GM18517 (cell line): ENCODE data around the gene TFCP2L1.

Experiments
- ATAC-seq: cut with Tn5 transposase; IDR thresholded peaks from one replicate; pipeline ENCODE4 v1.9.1; 2021; ENCODE audit warnings: mild to moderate bottlenecking, moderate library complexity; ENCODE audit not compliant: unreplicated experiment

Gene TFCP2L1

DNA sequence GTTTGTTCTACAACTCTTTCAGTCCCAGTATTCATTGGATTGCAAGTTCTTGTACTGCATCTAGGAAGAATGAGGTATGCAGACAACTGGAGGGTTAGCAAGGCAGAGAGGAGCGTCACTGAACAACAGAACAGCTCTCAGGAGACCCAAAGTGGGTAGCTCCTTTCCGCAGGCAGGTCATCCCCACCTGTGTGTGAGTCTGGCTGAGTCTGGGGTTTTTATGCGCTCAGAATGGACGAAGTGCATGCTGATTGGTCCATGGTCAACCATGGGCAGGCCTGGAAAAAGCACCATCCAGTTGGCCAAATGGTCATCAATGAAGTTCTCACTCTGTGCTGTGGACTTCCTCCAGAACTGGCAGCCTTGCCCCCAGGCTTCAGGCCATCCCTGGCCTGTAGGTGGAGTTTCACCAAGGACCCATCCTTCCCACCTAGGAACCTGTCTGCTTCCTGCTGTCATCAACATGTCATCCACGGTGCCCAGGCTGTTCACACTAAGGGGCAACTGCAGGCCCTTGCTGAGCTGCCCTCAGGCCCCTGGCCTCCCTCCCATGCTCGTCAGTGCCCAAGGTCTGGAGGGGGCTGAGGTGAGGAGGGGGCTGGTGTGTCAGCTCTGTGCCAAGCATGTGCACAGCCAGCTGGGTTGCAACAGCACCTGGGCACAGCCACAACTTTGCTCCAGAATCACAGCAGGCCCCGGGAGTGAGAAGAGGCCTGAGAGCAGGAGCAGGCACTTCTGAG lies 11.1 kb upstream of the TFCP2L1 start:
- ATAC-seq: no peak

DNA sequence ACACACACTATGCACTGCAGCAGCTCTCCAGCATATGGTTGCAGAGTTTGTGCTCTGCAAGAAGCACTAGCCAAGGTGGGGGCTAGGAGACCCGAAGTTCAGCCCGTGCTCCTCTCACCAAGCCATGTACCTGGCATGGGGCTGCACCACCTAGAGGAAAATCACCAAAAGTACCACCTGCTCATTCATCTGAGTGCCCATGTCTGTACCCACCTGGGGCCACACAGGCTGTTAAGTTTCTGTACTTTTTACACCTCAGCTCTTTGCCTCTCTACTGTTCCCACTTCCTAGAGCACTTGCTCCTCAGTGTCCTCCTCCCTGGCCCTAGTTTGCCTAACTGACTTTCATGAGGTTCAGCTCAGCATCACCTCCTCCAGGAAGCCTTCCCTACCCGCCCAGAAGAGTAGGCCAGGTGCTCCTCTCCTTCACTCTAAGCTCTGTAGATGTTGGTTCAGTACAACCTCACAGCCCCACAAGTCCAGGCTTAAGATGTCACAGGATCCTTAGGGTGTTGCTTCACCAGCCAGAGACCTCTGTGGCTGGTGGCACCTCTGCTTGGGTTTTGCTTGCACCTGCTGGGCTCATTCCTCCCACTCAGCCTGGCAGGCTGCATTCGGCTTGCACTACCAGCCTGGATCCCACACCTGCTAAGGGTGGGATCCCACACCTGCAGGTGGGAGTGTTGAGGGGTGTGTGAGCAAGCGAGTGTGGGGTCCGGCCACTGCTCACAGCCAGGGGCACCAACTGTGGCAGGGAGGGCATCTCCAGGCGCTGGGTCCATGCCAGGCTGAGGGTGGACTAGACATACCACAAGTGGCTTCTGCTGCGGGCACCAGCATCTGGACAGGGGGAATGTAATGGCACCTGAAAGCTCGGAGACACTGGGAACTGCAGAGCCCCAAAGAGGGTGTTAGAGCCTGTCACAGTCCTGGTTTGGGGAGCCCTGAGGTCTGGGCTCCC lies 10.2 kb upstream of the TFCP2L1 start:
- ATAC-seq: no peak

DNA sequence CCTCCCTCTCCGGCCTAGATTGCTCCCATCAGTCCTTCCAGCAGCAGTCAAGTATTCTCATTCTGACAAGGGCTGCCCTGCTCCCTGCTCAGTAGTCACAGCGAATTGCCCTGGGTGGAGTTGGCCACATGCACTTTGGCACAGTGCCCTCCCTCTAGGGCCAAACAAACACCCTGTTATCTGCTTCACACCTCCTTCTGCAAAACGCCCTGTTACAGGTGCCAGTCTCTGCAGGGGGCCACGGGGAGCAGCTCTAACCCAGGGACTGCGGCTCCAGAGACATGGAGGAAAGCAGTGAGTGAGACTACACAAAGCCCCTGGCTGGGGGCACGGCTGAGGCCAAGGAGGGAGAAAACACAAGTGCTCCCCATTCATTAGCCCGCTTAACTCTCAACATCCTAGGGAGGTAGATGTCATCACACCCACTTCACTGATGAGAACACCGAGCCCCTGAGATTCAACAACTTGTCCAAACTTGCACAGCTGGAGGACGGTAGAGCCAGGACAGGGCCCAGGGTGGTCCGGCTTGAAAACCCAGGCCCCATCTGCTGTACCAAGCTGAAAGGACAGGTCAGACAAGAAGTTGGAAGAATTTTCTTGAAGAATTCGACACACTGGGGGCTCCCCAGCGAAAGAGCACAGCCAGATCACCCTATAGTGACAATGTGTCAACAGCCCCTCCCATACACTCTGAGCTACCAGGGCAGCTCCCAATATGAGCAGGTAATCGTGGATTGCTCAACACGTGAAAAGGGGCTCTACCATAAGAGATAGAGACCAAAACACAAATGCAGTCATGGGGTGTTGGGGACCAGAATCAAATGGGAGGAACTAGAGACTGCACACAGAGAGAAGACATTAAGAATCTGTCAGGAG lies 8.7 kb upstream of the TFCP2L1 start:
- no peak for ATAC-seq

DNA sequence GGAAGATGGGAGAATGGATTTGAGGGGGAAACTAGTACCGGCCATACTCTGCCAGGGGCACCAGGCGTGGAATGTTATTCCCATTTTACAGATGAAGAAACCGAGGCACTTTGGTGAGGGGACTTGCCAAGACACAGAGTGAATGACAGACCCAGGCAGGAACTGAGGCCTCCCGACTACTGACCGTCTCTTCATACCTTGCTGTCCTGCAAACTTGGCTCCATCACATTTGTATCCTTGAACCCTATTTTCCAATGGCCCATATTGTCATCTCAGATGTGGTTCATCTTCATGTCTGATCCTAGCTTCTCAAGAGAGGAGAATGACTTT lies 6.2 kb upstream of the TFCP2L1 start:
- no peak for ATAC-seq

DNA sequence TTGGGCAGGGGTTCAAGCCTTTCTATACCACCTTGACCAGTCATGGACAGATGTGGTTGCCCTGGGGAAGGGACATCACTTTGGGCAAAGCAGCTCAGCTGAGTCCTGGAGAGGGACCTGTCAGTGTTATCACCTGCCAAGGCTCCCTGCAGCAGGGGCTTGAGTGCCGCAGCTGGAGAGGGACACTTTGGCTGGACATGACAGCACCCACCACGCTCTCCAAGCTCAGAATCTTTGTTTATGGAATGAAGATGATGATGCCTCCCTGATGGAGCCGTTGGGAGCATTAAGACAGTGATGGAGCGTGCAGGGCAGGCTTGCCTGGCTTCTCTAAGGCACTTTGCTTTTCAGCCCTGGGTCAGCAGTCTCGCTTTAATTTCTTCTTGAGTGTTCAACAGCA lies 4.3 kb upstream of the TFCP2L1 start:
- no peak for ATAC-seq

DNA sequence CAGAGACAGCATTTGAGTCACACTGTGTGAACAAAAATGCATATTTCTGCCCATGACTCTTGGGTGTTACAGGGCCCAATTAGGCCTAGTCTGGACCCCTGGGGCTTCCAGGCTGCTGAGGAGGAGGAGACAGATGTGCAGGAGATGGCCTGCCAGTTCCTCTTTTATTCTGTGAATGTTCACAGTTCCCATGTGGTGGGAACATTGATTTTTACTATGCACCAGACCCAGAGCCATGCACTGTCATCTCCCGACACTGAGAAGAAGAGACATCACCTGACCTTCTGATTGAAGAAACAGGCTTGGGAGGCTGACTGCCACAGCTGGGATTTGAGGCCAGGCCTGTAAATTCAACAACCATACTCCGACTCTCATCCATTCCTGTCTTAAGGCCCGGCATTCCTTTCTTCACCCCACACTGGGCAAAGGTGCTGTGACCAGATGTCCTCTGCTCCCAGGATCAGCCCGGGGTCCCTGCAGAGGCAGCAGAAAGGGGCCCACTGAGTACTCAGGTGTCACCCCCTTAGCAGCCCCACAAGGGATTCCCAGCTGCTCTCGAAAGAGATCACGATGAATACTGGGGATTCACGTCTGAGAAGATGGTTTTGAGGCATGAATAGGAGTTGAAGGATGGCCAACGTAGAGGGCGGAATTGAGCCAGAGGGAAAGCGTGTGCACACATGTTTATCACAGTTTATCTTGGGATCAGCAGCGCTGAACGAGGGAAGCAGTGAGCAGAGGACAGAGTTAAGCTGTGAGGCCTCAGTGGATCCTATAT lies 3.6 kb upstream of the TFCP2L1 start:
- no peak for ATAC-seq

DNA sequence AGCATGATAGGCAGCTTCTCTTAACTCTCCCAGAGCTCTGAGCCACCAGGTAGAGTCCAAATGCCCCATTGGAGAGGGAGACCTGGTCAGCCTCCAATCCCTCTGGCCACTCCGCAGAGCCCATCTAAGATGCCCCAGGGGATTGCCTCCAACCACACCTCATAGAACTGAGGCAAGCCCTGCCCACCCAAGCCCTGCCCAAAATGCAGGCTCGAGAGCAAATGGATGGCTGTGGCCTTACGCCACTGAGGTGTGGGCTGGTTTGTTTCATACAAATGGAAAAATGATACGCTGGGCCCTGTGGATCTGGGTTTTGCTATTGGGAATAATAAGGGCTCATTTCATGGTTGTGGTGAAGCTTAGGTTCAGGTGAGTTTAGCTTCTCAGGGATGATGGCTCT lies 3.0 kb upstream of the TFCP2L1 start:
- no peak for ATAC-seq

DNA sequence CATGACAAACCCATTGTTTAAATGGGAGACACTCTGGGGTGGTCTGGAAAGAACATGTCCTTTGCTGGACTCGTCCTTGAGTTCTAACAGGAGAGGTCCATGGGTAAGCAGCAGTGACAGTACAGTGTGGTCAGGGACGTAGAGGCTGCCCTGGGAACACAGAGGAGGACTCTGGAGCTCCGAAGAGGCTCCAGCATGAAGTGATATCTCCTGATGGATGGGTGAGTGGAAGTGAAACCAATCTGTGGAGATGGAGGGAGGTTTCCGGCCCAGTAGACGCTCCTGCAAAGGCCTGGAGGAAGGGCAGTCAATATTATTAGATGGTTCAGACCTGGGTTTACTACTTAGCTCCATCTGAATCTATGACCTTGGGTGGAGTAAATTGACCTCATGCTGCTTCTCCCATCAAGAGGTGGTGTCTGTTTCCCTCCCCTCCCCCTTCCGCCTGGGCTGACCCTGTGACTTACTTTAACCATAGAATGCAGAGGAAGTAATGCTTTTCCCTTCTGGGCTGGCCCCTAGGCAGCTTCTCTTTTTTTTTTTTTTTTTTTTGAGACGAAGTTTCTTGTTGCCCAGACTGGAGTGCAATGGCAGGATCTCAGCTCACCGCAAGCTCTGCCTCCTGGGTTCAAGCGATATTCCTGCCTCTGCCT lies 2.3 kb upstream of the TFCP2L1 start:
- no peak for ATAC-seq

DNA sequence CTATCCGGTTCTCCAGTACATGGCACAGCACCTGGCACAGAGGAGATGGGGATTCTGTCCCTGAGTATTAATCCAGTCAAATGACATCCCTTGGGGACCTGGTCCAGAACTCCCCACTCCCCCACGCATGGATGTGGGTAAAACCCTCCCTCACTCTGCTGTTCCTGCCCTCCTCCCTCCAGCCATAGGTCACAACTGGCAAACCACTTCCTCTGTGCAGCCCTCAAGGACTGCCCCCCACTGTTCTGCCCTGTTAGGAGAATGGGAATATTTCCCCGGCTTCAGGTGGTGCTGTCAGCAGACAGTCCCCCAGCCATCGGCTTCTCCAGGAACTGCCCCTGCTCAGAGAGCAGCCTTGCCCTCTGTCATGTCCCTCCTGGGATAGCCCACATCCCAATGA lies 1.5 kb upstream of the TFCP2L1 start:
- no peak for ATAC-seq

DNA sequence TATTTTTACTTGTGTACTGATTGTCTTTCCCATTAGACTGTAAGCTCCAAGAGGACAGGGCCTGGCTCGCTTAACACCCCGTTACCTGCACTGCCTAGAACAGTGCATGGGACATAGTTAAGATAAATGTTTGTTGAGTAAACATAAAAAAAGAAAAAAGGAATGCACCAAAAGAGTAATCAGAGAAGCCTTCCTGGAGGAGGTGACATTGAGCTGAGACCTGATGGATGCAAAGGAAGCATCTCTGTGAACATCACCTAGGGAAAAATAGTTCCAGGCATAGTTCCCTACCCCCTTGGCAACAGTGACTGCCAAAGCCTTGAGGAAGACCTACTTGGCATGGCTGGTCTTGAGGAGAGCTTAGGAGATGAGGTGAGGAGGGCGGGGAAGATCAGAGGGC lies 924 bp upstream of the TFCP2L1 start:
- no peak for ATAC-seq

DNA sequence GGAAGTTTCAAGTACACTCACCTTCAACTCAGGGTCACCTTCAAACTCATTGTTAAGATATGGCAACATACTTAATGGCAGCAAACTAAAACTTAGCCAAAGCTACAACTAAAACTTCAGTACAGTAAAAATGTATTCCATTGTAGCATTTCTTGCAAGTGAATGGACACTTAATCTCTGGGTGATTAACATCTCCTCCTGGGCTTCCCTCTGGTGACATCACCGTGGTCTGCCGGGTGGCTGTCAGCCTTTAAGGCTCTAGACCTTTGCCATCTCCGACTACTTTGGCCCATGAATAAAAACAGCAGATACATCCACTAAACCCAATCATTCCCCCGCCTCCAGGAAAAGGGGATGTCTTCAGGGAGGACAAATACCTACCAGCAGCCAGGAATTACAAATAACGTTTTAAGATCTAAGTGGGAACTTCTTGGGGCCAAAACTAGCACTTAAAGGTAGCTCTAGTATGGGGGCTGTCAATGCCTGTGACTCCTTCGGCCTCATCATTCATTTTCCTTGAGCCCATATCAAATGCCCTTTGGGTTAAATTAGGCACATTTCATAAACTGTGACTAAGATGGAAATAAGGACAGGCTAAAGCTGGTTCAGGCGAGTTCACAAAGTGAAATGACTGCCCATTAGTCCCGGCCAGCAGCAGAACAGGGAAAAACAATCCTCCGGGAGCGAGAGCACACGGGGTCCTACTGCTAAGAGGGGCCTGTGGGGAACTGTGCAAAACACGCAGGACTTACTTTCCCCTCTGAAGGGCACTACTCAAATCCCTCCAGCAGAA lies 1.1 kb downstream of the TFCP2L1 start:
- ATAC-seq: no peak

DNA sequence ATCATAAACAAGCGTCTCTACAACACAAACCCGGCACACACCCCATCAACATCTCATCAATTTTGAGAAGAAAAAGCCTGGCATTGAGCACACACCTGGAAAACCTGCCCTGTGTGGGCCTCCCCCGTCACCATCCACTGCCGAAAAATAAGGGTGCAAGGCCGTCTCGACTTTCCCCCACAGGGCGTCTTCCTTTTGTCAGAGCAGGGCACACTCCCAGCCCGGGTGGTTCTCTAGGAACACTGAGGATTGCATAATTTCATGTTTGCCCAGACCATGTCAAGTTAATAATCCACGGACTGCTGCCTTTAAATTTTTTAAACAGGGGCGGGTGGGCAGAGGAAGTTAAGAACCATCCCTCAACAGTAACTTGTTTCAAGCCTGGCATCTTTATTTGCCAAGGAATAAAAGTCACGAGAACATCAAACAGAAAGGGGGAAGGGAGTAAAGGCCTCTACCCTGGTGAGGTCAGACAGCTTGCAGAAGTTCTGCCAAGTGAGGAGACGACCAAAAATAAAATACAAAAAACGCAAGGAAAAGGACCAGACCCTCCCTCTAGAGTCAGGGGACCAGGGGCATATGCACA lies 2.1 kb downstream of the TFCP2L1 start:
- no peak for ATAC-seq

DNA sequence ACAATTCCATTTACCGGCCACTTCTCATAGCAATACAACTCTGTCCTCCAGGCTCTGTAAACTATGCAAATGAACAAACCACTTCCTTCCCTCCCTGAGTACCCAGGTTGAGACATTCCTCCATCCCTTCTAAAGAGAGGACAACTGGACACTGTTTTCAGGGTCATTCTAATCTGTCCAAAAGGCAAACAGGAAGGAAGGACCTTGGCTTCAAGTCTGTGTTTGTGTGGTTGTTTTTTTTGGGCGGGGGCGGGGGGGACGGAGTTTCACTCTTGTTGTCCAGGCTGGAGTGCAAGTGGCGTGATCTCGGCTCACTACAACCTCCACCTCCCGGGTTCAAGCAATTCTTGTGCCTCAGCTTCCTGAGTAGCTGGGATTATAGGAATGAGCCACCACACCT lies 3.3 kb downstream of the TFCP2L1 start:
- no peak for ATAC-seq

DNA sequence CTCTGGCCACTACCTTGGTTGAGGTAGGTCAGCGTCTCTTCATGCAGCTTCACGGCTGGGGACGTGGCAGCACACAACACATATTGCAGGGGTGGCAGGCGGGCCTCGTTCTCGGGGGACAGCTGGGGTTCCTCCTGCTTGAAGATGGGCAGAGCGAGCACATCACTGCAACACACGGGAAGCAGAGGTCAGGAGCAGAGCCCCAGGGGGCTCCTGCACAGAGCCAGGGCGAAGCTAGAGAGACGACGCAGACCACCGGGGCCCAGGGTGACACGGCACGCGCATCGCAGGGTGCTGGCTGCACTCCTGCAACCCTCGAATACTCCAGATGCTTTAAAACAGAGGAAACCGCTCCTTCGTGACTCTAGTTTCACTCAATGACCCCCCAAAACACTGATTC lies 3.9 kb downstream of the TFCP2L1 start:
- no peak for ATAC-seq

DNA sequence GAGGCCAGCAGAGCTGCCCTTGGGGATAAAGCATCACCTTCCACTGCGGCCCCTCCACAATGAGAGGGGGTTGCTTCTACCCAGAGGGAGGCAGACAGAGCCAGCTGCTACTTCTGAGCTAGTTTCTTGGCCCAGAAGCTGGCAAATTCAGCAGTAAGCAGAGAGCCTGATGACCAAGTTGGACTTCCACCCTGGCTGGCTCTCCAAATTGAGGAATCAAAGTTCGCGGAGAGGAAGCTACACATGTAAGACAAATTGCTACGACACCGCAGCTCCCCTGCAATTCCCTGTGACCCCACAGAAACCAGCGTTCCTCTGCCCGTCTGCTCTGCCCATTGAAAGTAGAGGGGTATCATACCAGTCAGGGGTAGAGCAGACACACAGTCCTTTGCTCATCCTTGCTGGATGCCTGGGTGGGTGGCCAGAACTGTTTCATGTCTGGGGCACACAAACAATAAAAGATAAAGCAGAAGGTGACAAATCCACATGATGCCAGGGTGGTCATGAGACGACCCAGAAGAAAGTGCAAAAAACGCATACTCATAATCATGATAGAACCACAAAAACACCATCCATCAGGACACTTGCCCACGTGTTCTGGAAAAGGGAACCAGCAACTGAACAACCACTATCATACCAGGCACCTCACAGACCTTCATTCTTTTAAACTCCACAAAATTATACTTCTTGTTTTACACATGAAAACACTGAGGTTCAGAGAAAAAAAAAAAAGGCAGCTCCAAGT lies 5.4 kb downstream of the TFCP2L1 start:
- ATAC-seq: no peak

DNA sequence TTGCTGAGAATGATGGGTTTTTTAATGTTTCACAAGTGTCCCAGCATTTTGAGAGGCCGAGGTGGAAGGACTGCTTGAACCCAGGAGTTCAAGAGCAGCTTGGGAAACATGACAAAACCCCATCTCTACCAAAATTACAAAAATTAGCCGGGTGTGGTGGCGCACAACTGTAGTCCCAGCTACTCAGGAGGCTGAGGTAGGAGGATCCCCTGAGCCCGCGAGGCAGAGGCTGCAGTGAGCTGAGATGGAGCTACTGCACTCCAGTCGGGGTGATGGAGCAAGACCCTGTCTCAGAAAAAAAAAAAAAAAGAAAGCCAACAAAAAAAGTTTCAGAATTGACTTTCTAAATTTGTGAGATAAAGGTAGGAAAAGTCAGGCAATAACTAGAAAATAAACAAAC lies 8.7 kb downstream of the TFCP2L1 start:
- no peak for ATAC-seq

DNA sequence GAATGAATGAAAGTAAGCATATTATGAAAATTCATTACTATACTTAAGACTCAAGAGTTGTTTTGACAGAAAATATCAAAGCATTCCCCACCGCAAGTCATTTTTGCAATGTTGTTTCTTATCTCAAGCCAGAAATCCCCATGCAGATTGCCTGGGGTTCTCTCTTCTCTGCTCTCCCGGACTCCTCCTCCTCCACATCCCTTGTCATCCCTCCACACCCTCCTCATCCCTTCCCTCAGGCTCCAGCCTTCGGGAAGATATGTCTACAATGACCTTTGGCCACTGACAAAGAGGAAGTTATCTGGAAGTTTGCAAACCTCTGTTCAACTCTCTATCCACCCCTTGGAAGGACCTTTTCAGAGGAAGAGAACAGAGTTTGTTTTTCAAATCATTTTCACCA lies 11.9 kb downstream of the TFCP2L1 start:
- ATAC-seq: no peak

DNA sequence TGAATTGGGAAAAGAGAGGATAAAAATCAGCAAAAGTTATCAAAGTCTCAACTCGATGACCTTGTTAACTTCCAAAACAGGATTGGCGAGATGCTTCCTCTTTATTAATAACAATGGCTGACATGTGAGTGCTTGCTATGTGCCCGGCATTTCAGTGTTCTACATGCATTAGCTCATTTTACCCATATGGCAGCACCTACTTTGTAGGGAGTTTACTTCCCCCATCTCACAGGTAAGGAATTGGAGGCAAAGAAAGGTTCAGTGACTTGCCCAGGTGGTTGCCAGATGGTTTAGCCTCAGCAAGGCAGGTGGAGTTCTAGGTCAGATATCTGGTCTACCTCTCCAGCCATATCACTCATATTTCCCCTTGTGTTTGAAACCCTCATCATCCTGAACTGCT lies 12.4 kb downstream of the TFCP2L1 start:
- no peak for ATAC-seq
